Fibroblast of gingiva (primary cell): ENCODE data around the gene PPP6R3.
"Not testable (repeated sequence)": the region's sequence is repeated elsewhere in the genome, so short reads cannot be mapped to it uniquely, and the experiment has no call there.

Experiments used
- DNase-seq: peaks from one replicate; pipeline ENCODE4 v3.0.0-alpha.2; 2011; ENCODE audit warnings: low read depth

Gene PPP6R3

DNA sequence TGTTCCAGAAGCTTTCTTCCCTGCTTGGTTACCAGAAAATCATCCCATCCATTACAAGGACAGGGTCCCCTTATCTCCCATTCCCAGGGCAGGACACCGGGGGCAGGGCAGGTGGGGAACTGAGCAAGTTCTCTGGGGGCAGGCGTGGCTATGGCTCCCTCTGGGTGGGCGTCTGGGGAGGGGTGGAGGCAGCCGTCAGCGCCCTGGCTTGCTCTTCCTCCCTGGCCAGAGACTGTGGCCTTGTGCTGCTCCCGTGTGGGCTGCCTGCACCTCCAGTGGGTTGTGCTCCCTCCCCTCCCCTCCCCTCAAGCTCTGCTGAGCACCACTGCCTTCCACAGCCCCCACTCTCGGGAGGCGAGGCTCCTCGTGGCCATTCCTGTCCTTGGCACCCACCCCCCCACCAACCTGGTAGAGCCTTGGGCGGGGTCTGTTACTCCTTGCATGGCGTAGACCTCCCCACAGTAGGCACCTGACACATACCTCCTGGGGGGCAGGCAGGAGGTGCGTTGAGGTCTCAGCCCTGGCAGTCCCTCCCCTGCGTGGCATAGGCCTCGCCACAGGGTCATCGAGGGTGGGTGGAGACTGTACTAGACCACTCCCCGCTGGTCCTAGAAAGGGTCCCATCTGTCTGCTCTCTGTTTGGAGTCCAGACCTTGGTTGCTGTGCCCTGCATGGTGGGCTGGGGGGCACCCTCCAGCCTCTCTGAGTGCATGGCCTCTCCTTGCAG, 24.2 kb upstream of the PPP6R3 start:
- no peak for DNase-seq

DNA sequence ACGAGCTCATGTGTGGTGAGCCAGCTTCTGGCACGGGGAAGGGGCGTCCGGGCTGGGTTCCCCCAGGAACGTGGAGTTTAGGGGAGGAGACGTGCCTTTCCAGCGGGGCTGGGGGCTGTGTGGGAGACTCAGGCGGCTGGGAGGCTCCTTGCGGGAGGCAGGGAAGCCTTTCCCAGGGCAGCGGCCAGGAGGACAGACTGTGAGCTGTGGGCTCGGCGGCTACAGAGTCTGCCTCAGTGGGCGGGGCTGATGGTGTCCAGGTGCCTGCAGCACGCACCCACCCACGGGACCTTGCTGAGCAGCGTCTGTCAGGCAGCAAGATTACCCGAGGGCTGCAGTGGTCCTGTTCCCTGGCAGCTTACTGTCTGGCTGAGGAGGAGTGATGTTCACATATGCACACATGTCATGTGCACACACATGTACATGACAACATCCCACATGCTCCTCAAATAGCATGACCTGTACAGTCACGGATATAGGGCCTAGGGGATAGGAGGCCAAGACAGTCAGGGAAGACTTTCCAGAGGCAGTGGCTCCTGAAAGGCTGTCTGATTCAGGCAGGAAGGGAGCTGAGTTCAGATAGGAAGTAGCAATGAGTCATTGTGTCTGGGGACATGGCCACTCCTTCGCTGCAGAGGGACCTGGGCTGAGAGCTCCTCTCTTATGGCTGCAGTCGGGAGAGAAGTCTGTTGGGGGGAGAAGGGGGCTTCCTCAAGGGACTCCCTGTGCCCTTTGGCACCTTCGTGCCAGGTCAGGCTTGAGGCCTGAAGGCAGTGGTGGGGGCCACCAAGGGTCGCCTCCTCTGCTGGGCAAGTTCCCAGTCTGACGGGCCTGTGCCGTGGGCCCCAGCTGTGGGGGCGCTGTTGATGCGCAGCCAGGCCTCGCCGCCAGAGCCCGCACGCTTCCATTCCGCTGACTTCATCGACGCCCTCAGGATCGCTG, 23.3 kb upstream of the PPP6R3 start:
- DNase-seq = peak; percentile 16

DNA sequence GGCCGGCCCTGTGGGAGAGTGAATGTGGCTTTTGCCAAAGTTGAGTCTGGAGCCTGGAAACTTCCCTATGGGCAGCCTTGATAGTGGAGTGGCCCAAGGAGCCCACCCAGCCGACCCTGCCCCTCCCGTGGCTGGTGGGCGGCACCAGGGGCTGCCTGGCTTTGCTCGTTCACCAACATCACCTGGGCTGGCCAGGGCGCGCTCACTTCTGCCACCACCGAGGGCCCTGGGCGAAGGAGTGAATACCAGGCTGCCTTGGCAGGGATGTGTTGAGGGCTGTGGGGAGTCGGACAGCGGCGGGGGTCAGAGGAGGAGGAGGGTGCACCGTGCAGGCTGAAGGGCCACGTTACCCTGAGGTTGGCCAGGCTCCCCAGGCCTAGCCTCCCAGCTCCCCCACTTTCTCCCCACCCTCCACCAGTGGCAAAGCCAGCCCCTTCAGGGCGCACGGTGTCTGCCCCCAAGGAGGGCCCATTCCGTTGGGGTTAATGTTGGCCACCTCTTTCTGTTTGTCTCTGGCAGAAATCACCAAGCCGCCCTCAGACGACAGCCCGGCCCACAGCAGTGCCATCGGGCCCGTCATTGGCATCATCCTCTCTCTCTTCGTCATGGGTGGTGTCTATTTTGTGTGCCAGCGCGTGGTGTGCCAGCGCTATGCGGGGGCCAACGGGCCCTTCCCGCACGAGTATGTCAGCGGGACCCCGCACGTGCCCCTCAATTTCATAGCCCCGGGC, 22.5 kb upstream of the PPP6R3 start:
- DNase-seq = no peak

GRCh38 chr11:68438658-68439259, 21.8 kb upstream of the PPP6R3 start:
- DNase-seq = no peak

DNA sequence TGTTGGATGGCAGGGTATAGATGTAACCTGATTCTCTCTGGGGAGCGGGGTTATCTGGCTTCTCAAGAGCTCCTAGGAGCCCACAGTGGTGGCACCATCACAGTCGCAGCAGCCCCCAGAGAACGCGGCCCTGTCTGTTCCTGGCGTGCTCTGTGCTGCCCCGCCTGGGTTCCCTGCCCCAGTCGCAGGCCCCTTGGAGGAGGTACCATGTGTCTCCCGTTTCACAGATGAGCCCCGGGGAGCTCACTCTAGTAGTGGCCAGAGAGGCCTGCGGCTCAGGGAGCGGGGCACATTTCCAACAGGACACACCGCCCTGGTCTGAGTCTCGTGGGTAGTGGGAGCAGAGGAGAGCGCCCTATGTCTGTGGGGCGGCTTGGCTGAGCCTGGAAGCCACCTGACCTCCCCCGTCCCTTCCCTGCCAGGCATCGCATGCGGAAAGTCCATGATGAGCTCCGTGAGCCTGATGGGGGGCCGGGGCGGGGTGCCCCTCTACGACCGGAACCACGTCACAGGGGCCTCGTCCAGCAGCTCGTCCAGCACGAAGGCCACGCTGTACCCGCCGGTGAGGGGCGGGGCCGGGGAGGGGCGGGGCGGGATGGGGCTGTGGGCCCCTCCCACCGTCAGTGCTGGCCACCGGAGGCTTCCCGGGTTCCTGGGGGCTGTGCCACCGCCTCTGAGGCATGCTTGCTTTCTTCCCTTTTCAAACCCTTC, 21.0 kb upstream of the PPP6R3 start:
- DNase-seq = no peak

- no peak for DNase-seq
Measured at GRCh38 chr11:68440224-68440623, 20.3 kb upstream of the PPP6R3 start.

- DNase-seq = peak; percentile 68
Measured at GRCh38 chr11:68441466-68442230, 18.9 kb upstream of the PPP6R3 start.

DNA sequence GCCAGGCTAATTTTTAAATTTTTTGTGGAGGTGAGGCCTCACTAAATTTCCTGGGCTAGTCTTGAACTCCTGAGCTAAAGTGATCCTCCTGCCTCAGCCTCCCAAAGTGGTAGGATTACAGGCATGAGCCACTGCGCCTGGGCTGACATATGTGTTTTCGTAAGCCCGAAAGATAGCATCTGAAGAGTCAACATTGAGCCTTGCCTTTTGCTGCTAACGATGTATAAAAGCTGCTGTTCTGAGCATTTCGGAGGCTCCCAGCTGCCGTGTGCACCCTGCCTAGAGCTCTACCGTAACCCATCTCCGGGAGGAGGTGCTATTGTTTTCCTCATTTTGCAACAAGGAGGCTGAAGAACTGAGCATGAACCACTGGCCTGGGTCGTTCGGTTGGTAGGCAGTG, 18.1 kb upstream of the PPP6R3 start:
- DNase-seq = no peak

GRCh38 chr11:68444566-68444965, 16.0 kb upstream of the PPP6R3 start:
- no peak for DNase-seq

DNA sequence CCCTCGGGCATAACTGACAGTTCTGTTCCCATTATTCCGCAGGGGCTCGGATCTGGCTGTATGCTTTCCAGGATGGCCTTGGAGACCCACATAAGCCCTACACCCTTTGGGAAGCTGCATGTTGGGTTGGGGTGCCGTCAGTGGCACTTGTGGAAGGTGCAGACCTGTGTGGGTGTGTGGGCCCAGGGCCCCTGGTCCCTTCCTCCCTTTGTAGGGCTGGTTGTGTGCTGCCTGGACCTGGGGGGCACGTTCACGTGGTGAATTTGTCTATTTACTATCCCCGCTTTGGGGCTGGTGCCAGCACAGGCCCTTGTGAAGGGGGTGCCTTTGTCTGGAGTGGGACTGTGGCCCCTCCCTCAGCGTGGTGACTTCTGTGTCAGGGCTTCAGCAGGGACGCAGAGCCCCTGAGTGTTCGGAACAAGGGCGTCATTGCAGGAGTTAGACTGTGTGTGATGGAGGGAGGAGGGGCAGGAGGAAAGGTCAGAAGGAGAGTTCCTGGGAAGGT, 15.0 kb upstream of the PPP6R3 start:
- DNase-seq = no peak

GRCh38 chr11:68446046-68446725, 14.4 kb upstream of the PPP6R3 start:
- no peak for DNase-seq

- peak; percentile 45 for DNase-seq
Measured at GRCh38 chr11:68447015-68447801, 13.3 kb upstream of the PPP6R3 start.

- DNase-seq = not testable (repeated sequence)
Measured at GRCh38 chr11:68447914-68448313, 12.6 kb upstream of the PPP6R3 start.

DNA sequence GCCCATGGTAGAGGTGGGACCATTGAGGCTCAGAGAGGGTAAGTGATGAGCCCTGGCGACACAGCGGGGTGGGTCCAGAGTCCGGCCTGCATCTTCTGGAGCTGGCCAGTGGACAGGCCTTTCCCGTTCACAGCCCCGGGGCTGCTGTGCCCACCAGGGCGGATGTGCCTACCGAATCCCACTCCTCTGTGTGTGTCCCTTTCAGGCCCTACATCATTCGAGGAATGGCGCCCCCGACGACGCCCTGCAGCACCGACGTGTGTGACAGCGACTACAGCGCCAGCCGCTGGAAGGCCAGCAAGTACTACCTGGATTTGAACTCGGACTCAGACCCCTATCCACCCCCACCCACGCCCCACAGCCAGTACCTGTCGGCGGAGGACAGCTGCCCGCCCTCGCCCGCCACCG, 11.9 kb upstream of the PPP6R3 start:
- DNase-seq = no peak

- DNase-seq = no peak
Measured at GRCh38 chr11:68449951-68450350, 10.6 kb upstream of the PPP6R3 start.

GRCh38 chr11:68450711-68451110, 9.8 kb upstream of the PPP6R3 start:
- DNase-seq = no peak

DNA sequence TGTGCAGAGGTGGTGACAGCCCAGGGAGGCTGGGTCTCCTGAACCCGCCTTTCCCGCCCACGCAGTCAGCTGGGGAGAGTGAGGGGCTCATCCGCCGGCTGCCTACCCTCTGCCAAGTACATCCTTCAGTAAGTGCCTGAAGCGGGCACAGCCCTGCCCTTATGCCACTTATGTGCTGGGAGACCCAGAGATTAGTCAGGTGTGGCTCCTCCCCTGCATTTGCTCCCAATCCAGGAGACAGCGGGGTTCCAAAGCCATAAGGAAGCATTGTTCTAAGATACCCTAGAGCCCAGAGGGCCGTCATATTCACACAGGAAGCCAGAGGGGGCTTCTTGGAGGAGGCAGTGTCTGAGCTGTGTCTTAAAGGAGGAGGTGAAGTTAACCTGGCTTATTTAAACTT, 5.8 kb upstream of the PPP6R3 start:
- DNase-seq = no peak

- DNase-seq = no peak
Measured at GRCh38 chr11:68455485-68455884, 5.1 kb upstream of the PPP6R3 start.
